ENCODE measurements around the gene TXNRD3.
"Not testable (repeated sequence)": the region's sequence is repeated elsewhere in the genome, so short reads cannot be mapped to it uniquely, and the experiment has no call there.

Gene TXNRD3

DNA sequence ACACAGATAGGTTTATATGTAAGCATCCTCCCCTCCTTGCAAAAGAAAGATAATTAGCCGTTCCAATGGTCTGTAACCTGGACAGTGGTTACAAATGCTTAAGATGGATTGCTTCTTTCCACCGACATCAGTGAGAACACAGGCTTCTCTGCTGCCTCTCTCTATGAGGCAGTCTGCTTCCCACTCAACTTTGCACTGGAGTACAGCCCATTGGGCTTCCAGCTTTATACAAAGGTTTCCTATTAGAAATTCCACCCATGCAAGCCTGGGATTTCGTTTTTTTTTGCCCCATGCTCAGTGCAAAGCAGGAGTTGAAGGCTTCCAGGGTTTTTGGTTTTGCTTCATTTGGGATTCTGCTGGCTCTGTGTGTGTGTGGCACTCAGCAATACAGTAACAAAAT lies 48.9 kb downstream of the TXNRD3 start:
- in situ Hi-C loops (cut with MboI; ENCODE audit: low sequenced_read_pairs), result no loop called here

GRCh38 chr3:126604691-126605090 lies 50.2 kb downstream of the TXNRD3 start:
- in situ Hi-C loops (cut with MboI; ENCODE audit: low sequenced_read_pairs), result no loop called here

DNA sequence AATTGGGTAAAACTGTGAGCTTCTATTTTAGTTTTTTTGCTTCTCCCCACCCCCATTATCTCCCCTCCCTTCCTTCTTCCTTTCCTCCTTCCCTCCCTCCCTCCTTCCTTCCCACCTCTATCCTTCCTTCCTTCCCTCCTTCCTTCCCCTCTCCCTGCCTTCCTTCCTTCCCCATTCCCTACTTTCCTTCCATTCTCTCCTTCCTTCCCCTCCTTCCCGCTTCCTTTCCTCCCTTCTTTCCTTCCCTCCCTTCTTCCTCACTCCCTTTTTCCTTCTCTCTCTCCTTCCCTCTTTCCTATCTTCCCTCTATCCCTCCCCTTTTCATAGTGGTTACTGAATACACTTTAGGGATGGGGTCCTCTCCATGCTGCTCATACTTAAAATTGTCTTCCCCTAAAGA lies 55.8 kb downstream of the TXNRD3 start:
- in situ Hi-C loops (cut with MboI; ENCODE audit: low sequenced_read_pairs), result no loop called here

DNA sequence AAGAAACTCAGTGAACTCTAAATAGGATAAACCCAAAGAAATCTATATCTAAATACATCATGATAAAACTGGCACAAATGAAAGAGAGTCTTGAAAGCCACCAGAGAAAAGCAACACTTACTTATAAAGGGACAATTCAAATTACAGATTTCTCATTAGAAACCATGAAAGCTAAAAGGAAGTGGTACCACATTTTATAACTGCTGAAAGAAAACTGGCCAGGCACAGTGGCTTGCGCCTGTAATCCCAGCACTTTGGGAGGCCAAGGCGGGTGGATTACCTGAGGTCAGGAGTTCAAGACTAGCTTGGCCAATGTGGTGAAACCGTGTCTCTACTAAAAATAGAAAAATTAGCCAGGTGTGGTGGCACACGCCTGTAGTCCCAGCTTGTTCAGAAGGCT lies 59.4 kb downstream of the TXNRD3 start:
- in situ Hi-C loops (cut with MboI; ENCODE audit: low sequenced_read_pairs), result not testable (repeated sequence)

- in situ Hi-C loops (cut with MboI; ENCODE audit: low sequenced_read_pairs), result not testable (repeated sequence)
These were observed 63.4 kb downstream of the TXNRD3 start for GRCh38 chr3:126591515-126591914.

- in situ Hi-C loops (cut with MboI; ENCODE audit: low sequenced_read_pairs), result no loop called here
These were observed 72.6 kb downstream of the TXNRD3 start for GRCh38 chr3:126582311-126582710.

- in situ Hi-C loops (cut with MboI; ENCODE audit: low sequenced_read_pairs), result no loop called here
These were observed 73.4 kb downstream of the TXNRD3 start for GRCh38 chr3:126581569-126581968.

GRCh38 chr3:126580746-126581145 lies 74.2 kb downstream of the TXNRD3 start:
- in situ Hi-C loops (cut with MboI; ENCODE audit: low sequenced_read_pairs), result no loop called here

- in situ Hi-C loops (cut with MboI; ENCODE audit: low sequenced_read_pairs), result no loop called here
These were observed 76.2 kb downstream of the TXNRD3 start for GRCh38 chr3:126578702-126579101.

- in situ Hi-C loops (cut with MboI; ENCODE audit: low sequenced_read_pairs), result no loop called here
These were observed 77.7 kb downstream of the TXNRD3 start for GRCh38 chr3:126577261-126577660.

- in situ Hi-C loops (cut with MboI; ENCODE audit: low sequenced_read_pairs), result no loop called here
These were observed 81.3 kb downstream of the TXNRD3 start for GRCh38 chr3:126573492-126574117.

GRCh38 chr3:126571078-126571477 lies 83.8 kb downstream of the TXNRD3 start:
- in situ Hi-C loops (cut with MboI; ENCODE audit: low sequenced_read_pairs), result no loop called here

DNA sequence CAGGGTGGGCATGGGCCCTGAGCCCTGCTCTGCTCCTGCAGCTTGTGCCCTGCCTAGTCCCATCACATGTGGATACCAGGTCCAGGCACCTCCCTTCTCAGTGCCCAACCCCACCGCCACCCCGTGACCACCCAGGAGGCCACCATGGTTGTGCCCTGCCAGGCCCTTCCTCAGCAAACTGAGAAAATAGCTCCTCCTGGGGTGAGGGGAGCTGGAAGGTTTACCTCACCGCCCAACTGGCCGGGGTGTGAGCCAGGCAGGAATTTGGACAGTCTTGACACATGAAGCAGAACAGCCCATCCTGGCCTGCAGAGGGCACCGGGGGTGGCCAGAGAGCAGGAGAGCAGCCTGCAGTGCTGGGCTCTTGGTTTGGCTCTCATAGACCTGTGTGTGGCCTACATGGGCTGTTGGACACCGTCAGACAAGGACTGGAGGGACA lies 84.8 kb downstream of the TXNRD3 start:
- in situ Hi-C loops (cut with MboI; ENCODE audit: low sequenced_read_pairs), result no loop called here

DNA sequence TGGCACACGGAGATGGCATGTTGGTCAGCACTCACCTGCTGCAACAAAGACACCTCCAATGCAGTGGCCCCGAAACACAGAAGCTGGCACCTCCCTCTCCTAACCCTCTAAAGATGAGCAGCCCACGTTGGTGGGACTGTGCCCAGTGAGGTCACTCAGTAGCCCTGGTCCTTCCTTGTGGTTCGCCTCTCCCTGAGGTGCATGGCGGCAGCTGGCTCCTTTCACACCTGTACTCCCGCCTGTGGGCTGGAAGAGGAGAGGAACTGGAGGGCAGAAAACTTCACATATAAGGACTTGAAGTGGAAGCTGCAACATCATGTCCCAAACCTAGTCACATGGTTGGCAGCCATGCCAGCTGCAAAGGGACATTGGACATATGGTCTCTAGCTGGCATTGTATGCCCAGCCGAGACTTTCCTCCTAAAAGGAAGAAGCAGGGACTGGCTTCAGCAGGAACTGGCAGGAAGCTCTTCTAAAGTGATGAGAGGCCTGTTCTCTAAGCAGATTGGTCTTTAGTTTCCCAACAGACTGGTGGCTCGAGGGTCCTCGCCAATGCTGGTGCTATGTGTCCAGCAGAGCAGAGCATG lies 85.4 kb downstream of the TXNRD3 start:
- in situ Hi-C loops (cut with MboI; ENCODE audit: low sequenced_read_pairs), result no loop called here

- in situ Hi-C loops (cut with MboI; ENCODE audit: low sequenced_read_pairs), result no loop called here
These were observed 86.1 kb downstream of the TXNRD3 start for GRCh38 chr3:126568776-126569342.

DNA sequence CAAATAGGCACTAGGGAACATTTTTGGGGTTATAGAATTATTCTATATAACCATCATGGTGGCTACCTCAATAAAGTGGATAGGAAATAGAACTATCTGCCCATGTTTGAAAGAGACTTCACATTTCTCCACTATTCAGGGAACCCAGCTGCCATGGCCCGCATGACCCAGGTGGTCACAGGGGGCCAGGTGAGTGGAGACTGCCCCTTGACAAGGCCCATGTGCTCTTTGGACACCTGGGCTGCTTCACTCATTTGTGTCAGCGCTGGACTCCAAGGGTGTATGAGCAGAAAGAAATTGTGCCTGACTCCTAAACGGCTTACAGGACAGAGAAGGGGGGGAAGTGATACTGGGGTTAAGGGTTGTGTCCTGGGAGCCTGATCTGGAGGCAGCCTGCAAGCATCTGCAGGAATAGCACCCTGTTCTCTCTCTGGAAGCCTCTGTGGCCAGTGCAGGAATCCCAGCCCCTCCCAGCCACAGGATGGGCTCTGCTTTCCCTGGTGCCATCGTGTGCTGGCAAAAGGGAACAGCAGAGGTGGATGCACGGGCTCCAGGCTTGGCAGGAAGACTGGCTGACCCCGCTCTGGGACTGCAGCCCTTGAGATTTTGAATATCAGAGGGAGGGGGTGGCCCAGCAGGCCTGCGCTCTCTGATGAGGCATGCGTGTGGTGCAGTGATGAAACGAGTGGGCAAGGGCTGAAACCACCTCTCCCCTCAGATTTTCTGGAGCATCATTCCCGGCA lies 87.1 kb downstream of the TXNRD3 start:
- in situ Hi-C loops (cut with MboI; ENCODE audit: low sequenced_read_pairs), result no loop called here

DNA sequence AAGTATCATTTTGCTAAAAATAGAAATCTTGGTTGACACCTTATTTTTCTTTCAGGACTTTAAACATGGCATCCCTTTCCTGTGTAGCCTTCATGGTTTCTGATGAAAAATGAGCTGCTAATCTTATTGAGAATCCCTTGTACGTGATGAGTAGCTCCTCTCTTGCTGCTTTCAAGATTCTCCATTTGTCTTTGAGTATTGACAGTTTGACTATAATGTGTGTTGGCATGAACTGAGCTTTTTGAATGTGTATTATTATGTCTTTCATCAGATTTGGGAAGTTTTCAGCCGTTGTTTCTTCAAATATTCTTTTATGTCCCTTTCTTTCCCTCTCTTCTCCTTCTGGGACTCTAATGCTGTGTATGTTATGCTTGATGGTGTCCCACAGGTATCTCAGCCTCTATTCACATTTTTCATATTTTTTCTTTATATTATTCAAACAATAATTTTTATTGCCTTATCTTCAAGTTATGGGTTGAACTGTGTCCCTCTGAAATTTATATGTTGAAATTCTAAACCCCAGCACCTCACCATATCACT lies 92.1 kb downstream of the TXNRD3 start:
- in situ Hi-C loops (cut with MboI; ENCODE audit: low sequenced_read_pairs), result no loop called here

DNA sequence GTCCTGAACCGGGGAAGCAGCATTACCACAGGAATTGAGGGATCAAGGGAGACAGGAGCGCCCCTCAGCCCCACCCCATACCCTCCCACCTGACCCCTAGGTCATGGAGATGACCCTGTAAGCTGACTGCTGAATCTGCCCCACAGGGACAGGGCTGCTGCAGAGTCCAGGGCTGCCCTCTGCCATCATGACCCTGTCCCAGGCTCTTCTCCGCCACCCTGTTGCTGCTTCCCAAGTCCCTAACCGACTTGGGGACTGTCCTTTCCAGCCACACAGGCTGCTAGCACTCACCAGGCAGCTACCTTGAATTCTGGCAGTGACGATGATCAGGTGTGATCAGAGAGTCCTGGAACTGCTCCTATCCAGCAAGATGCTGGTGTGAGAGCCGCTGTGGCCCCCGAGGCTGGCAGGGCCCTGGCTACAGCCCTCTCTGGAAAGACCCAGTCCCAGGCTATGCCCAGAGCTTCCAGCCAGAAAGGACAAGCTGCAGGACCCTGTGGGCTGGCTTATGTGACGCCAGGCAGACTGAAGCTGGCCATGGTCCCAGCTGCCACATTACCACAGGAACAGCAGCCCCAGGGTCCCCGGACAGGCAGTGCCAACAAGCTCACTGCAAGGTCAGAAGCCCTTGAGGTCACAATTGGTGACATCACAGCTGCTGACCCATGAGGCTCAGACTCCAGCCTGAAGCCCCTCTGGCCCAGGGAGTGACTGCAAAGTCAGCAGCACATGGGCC lies 96.4 kb downstream of the TXNRD3 start, which contains the start of gene C3orf22:
Gene C3orf22 (minus strand): TSS at position 597 of the 736 bp plus-strand sequence. CDS start 5,542 bp downstream, outside the sequence.
- in situ Hi-C loops (cut with MboI; ENCODE audit: low sequenced_read_pairs), result no loop called here

GRCh38 chr3:126557761-126558160 lies 97.2 kb downstream of the TXNRD3 start:
- in situ Hi-C loops (cut with MboI; ENCODE audit: low sequenced_read_pairs), result no loop called here

GRCh38 chr3:126557415-126557745 lies 97.5 kb downstream of the TXNRD3 start:
- in situ Hi-C loops (cut with MboI; ENCODE audit: low sequenced_read_pairs), result no loop called here

All from HL-60/S4 (cell line).